K562 (cell line): Measurements from ENCODE around the gene TECPR2. TPM values are rescaled to one million over a fixed set of nuclear protein-coding genes. Genes with fewer than 3 reads are reported as not detected.
A peak's percentile ranks its signal among the peaks of the same experiment; 100 is the strongest.

ENCODE experiments used
- ATF7 ChIP-seq: fragments of 450-650 bp; IDR thresholded peaks from 2 replicates; pipeline ENCODE4 v1.7.1; 2014; ENCODE audit warnings: mild to moderate bottlenecking, moderate library complexity
- CBX3 ChIP-seq, 2 experiments: IDR thresholded peaks; 1 replicate in 1 of 2; 2 replicates in 1 of 2; pipeline ENCODE4 v1.6.1; 2012; ENCODE audit warnings: inconsistent platforms in 2 of 2, low read length in 2 of 2, borderline replicate concordance in 1 of 2, control low read depth in 1 of 2
- CEBPB ChIP-seq: fragments of 450-650 bp; IDR thresholded peaks from 2 replicates; pipeline ENCODE4 v1.6.1; 2016; ENCODE audit warnings: missing genetic modification characterization, missing compliant biosample characterization
- CEBPG ChIP-seq, 3 experiments: fragments of 200-800 bp in 1 of 3; sonication (Bioruptor generic) in 1 of 3; sonication (generic) in 1 of 3; formaldehyde crosslinking in 1 of 3; IDR thresholded peaks in 2 of 3; conservative IDR thresholded peaks in 1 of 3; 2 replicates each; pipeline versions ENCODE4 v1.6.1 to v1.8.0; 2016 to 2022; ENCODE audit warnings: missing compliant biosample characterization in 2 of 3, missing genetic modification characterization in 2 of 3, mild to moderate bottlenecking in 1 of 3, missing genetic modification reagents in 1 of 3
- CREB3L1 ChIP-seq: fragments of 450-650 bp; IDR thresholded peaks from 2 replicates; pipeline ENCODE4 v1.6.1; 2014; ENCODE audit warnings: low read depth, mild to moderate bottlenecking, moderate library complexity, borderline replicate concordance
- DACH1 ChIP-seq: fragments of 450-650 bp; IDR thresholded peaks from 2 replicates; pipeline ENCODE4 v1.6.1; 2018; ENCODE audit not compliant: partially characterized antibody
- HDAC2 ChIP-seq: fragments of 450-650 bp; IDR thresholded peaks from 2 replicates; pipeline ENCODE4 v1.6.1; 2016; ENCODE audit warnings: mild to moderate bottlenecking
- JUND ChIP-seq, 2 experiments: IDR thresholded peaks; 2 replicates in 1 of 2; 3 replicates in 1 of 2; pipeline ENCODE4 v1.6.1; 2011; ENCODE audit warnings: borderline replicate concordance in 2 of 2, low read depth in 2 of 2, low read length in 2 of 2, improper control_type of control experiment in 1 of 2, missing biosample characterization in 1 of 2, missing genetic modification characterization in 1 of 2, missing genetic modification reagents in 1 of 2
- PBX2 ChIP-seq, 2 experiments: IDR thresholded peaks in 1 of 2; conservative IDR thresholded peaks in 1 of 2; 2 replicates each; pipeline ENCODE4 v1.6.1; 2016; ENCODE audit warnings: low read depth in 2 of 2, mild to moderate bottlenecking in 1 of 2, missing compliant biosample characterization in 1 of 2, missing genetic modification characterization in 1 of 2, moderate library complexity in 1 of 2
- PTBP1 ChIP-seq: fragments of 200-400 bp; formaldehyde crosslinking; IDR thresholded peaks from 2 replicates; pipeline ENCODE4 v1.6.1; 2017; ENCODE audit warnings: low read depth, low read length
- RAD51 ChIP-seq: fragments of 450-650 bp; IDR thresholded peaks from 2 replicates; pipeline ENCODE4 v1.7.1; 2016; ENCODE audit warnings: low read depth, mild to moderate bottlenecking, borderline replicate concordance
- SMARCA5 ChIP-seq: fragments of 450-650 bp; IDR thresholded peaks from 2 replicates; pipeline ENCODE4 v1.6.1; 2016
- USF1 ChIP-seq: sonication (generic); formaldehyde crosslinking; IDR thresholded peaks from 2 replicates; pipeline ENCODE4 v1.9.0; 2022; ENCODE audit warnings: mild to moderate bottlenecking, missing genetic modification reagents
- ZHX1 ChIP-seq: fragments of 150-350 bp; conservative IDR thresholded peaks from 2 replicates; pipeline ENCODE4 v1.6.1; 2014; ENCODE audit warnings: low read length
- polyA plus RNA-seq, 8 experiments: library from polyadenylated mRNA; depleted of rRNA in 4 of 8; stranded (reverse) in 5 of 8; unstranded in 3 of 8; fragments of >200 nt; fragmentation: Nextera tagmentation in 2 of 8; fragmentation: Illumina TruSeq in 1 of 8; extraction: Ambion mirVana in 2 of 8; extraction: Trizol in 1 of 8; gene quantifications; 2 replicates each; pipeline versions ENCODE4 v1.2.1 to v1.2.3, GENCODE V29; 2011 to 2014; ENCODE audit warnings: inconsistent platforms in 1 of 8, missing spikeins in 1 of 8
- total RNA-seq, 7 experiments: library from RNA; depleted of rRNA in 6 of 7; stranded (reverse); fragments of >200 nt in 6 of 7; fragmentation: Illumina TruSeq in 2 of 7; extraction: Trizol in 2 of 7; gene quantifications; 2 replicates each; pipeline versions ENCODE4 v1.2.1 to v1.2.3, GENCODE V29; 2011 to 2021; ENCODE audit warnings: low replicate concordance in 1 of 7

TECPR2 gene
- total and polyA plus RNA-seq, 9 of the 15 experiments (the other 6 are each of a cell fraction or from before 2014, with no cell fraction given), result 0.04 to 3.0 (median 0.83) TPM

GRCh38 chr14:102532204-102532658 lies 169.5 kb downstream of the TECPR2 start (continued):
- TF ChIP-seq CREB3L1 (no peak), JUND (IDR thresholded peaks at IDR 0.05; ENCODE audit: borderline replicate concordance, low read depth, low read length) (peak; percentile 27; the same call in 1 of the 2 replicates), JUND (tag; IDR thresholded peaks at IDR 0.05; ENCODE audit: borderline replicate concordance, low read depth, low read length) (no peak), USF1 (CRISPR knock-in tag) (peak; percentile 58), PBX2 (CRISPR knock-in tag; IDR thresholded peaks at IDR 0.05; ENCODE audit: low read depth) (no peak), PBX2 (tag; conservative IDR thresholded peaks at IDR 0.05; ENCODE audit: low read depth) (no peak), CEBPB (tag) (0 out of 2 replicates have a peak, but pooled peaks have one; percentile 14), ATF7 (peak; percentile 29; the same call in 1 of the 2 replicates), CEBPG (CRISPR knock-in tag; IDR thresholded peaks at IDR 0.05) (peak; percentile 72), CEBPG (tag; conservative IDR thresholded peaks at IDR 0.05 in 1 of 2, IDR thresholded peaks at IDR 0.05 in 1 of 2) (peak in 1 of 2 experiments; percentile 76; a peak in 2 of 4 replicates), CBX3 (IDR thresholded peaks at IDR 0.05; ENCODE audit: borderline replicate concordance in 1 of 2, low read length in 2 of 2) (peak in 1 of 2 experiments; percentile 48; a peak in 1 of 3 replicates), ZHX1 (0 out of 2 replicates have a peak, but pooled peaks have one; percentile 40), RAD51 (peak; percentile 38; the same call in 1 of the 2 replicates), SMARCA5 (peak; percentile 85; the same call in 1 of the 2 replicates), PTBP1 (peak; percentile 71; the same call in 1 of the 2 replicates), HDAC2 (peak; percentile 78), DACH1 (peak; percentile 6)
